Colonic mucosa (tissue), 4 donors: ENCODE data around the gene FTCDNL1. TPM values are rescaled to one million over a fixed set of nuclear protein-coding genes. Genes with fewer than 3 reads are reported as not detected.

Experiments used
- DNase-seq: peaks from one replicate; pipeline ENCODE4 v3.0.0-alpha.2; 2020
- H3K27ac ChIP-seq: fragments of 200-600 bp; one replicate; pipeline ENCODE4 v1.8.0; 2021
- H3K27me3 ChIP-seq: fragments of 200-600 bp; one replicate; pipeline ENCODE4 v1.8.0; 2021
- H3K36me3 ChIP-seq: fragments of 200-600 bp; one replicate; pipeline ENCODE4 v1.8.0; 2021
- H3K4me1 ChIP-seq: fragments of 200-600 bp; one replicate; pipeline ENCODE4 v1.8.0; 2021; ENCODE audit warnings: mild to moderate bottlenecking
- H3K4me3 ChIP-seq: fragments of 200-600 bp; one replicate; pipeline ENCODE4 v1.8.0; 2021
- H3K9ac ChIP-seq, 2 donors: one replicate each; pipeline ENCODE4 v1.7.0; 2013; ENCODE audit warnings: control low read depth in 2 of 2, low read depth in 2 of 2, low read length in 2 of 2
- H3K9me3 ChIP-seq: fragments of 200-600 bp; one replicate; pipeline ENCODE4 v1.8.0; 2021
- CTCF ChIP-seq: fragments of 200-600 bp; IDR thresholded peaks from one replicate; pipeline ENCODE4 v1.8.0; 2022; ENCODE audit warnings: antibody characterized with exemption, mild to moderate bottlenecking
- intact Hi-C: fragments of 100-400 bp; cut with DNase I; formaldehyde crosslinking; loops from one replicate; pipeline ENCODE4 v1.14.1; 2022
- total RNA-seq, 2 donors: library from RNA; stranded (reverse); fragmentation: NEBNext Ultra II Directional in 1 of 2; extraction: Animal tissue kit (Norgen Biotek cat#: 25700) in 1 of 2; gene quantifications; one replicate each; pipeline ENCODE4 v1.2.1, GENCODE V29; 2021
- donor health status: healthy.
- donor health status: DM: no; HTN: no; CAD: no.
- donor health status: DM: no; HTN: no; CAD: no.

FTCDNL1 gene
- total RNA-seq, 2 donors from 2014 or later, result 1.3 to 1.8 TPM

- no peaks in the 10 kb centered on the region for H3K9me3 ChIP-seq
- DNase-seq, result no peak
- no peak overlapping the region for H3K27ac ChIP-seq
- H3K9ac ChIP-seq, result no peak overlapping the region
- TF ChIP-seq CTCF, result no peak
- no peak overlapping the region for H3K4me3 ChIP-seq
- H3K27me3 ChIP-seq, result no peaks in the 10 kb centered on the region
- intact Hi-C loops, result no loop called here
- H3K36me3 ChIP-seq, result no peaks in the 10 kb centered on the region
- H3K4me1 ChIP-seq, result no peaks in the 10 kb centered on the region
These were observed 132.9 kb downstream of the FTCDNL1 start for GRCh38 chr2:199718074-199718473.

DNA sequence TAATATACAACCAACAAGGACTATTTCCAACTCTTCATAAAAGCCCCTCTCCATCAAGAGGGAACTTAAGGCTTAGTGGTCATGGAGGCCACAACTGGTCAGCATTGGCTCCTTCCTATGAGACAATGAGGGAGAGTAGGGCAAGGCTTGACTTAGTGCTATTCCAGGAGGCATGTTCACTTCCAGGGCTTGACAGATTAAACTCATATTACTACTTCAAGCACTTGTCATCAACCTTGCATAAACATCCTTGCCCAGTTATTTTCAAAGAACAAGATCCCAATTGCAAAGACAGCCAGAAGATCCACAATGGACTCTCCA lies 133.4 kb downstream of the FTCDNL1 start:
- intact Hi-C loops, result no loop called here

DNA sequence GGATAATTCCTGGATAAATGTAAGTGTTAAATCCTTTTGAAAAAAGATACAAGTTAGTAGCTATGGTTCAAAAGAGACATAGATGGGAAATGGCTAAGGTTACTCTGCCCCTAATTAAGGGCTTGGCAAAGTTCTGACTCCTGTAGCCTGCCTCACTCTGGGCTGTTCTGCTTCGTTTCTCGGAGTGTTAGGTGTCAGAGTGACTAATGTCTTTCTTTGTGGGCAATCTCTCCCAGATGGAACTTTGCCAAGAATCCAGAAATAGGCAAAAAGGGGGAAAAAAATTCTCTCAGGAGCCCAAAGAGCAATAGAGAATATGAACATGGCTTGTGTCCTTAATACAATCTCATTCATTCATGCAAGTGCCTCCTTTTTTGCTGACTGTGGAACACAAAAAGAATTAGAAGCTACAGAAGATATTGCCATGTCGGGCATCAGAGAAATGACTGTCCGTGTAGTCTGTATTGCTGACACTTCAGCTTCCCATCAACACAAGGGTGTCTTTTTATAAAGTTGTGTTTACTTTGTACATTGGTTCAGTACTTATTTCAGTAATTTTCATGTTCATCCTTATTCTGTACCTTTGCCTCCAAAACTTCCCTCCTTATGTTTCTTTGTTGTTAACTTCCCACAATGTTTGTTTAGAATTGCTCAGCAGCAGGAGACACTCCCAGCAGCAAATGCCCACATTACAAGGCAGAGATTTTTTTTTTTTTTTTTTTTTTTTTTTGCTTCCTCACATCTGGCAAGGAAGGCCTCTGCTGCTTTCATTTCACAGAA lies 134.0 kb downstream of the FTCDNL1 start:
- no peaks in the 10 kb centered on the region for H3K4me1 ChIP-seq
- intact Hi-C loops, result no loop called here
- H3K27ac ChIP-seq, result no peak overlapping the region
- no peak for TF ChIP-seq CTCF
- no peaks in the 10 kb centered on the region for H3K9me3 ChIP-seq
- H3K4me3 ChIP-seq, result no peak overlapping the region
- H3K9ac ChIP-seq, result no peak overlapping the region
- DNase-seq, result no peak
- no peaks in the 10 kb centered on the region for H3K27me3 ChIP-seq
- H3K36me3 ChIP-seq, result no peaks in the 10 kb centered on the region

More for the DNA sequence above, 133.4 kb downstream of the FTCDNL1 start:
- Histone ChIP-seq H3K27ac (no peak overlapping the region), H3K36me3 (no peaks in the 10 kb centered on the region), H3K4me3 (no peak overlapping the region), H3K27me3 (no peaks in the 10 kb centered on the region), H3K4me1 (no peaks in the 10 kb centered on the region), H3K9ac (no peak overlapping the region), H3K9me3 (no peaks in the 10 kb centered on the region)
- no peak for TF ChIP-seq CTCF
- DNase-seq, result no peak

- no peak for DNase-seq
These were observed 137.2 kb downstream of the FTCDNL1 start for GRCh38 chr2:199713746-199714145.

GRCh38 chr2:199710551-199710950 lies 140.4 kb downstream of the FTCDNL1 start:
- H3K27ac ChIP-seq, result no peak overlapping the region
- no peaks in the 10 kb centered on the region for H3K4me1 ChIP-seq
- no peaks in the 10 kb centered on the region for H3K27me3 ChIP-seq
- H3K9ac ChIP-seq, result no peak overlapping the region
- TF ChIP-seq CTCF, result no peak
- H3K9me3 ChIP-seq, result no peaks in the 10 kb centered on the region
- DNase-seq, result no peak
- H3K4me3 ChIP-seq, result no peak overlapping the region
- H3K36me3 ChIP-seq, result no peaks in the 10 kb centered on the region
- intact Hi-C loops, result no loop called here

More at GRCh38 chr2:199713746-199714145, 137.2 kb downstream of the FTCDNL1 start:
- no peak overlapping the region for H3K9ac ChIP-seq
- H3K36me3 ChIP-seq, result no peaks in the 10 kb centered on the region
- no peaks in the 10 kb centered on the region for H3K27me3 ChIP-seq
- H3K27ac ChIP-seq, result no peak overlapping the region
- H3K4me1 ChIP-seq, result no peaks in the 10 kb centered on the region
- intact Hi-C loops, result no loop called here
- H3K4me3 ChIP-seq, result no peak overlapping the region
- TF ChIP-seq CTCF, result no peak
- no peaks in the 10 kb centered on the region for H3K9me3 ChIP-seq

Other genes with a start within 250 kb of the FTCDNL1 start
- 10 to 100 TPM; 17.8 to 18.1 TPM for gene C2orf69, start 60.1 kb upstream of the FTCDNL1 start, total RNA-seq
- 1 to 10 TPM; 7.6 to 8.1 TPM for gene TYW5, start 104.3 kb upstream of the FTCDNL1 start, total RNA-seq
- 10 to 100 TPM; 35.5 to 37.3 TPM for gene MAIP1, start 104.4 kb upstream of the FTCDNL1 start, total RNA-seq